C4-2B (cell line): Measurements from ENCODE around the gene GZMB.

ENCODE experiments used
- CTCF ChIP-seq: fragments of 450-650 bp; conservative IDR thresholded peaks from 2 replicates; pipeline ENCODE4 v1.5.1; 2017; ENCODE audit warnings: mild to moderate bottlenecking
- ZFX ChIP-seq: fragments of 450-650 bp; IDR thresholded peaks from 2 replicates; pipeline ENCODE4 v1.6.1; 2017

GRCh38 chr14:24674204-24674970 is 40.4 kb upstream of the GZMB start:
- TF ChIP-seq CTCF (no peak), ZFX (no peak)
